Measurements from ENCODE around the gene CP.
"Not testable (repeated sequence)": the region's sequence is repeated elsewhere in the genome, so short reads cannot be mapped to it uniquely, and the experiment has no call there.

Gene CP

GRCh38 chr3:149221783-149222517, at the start of gene CP:
TSS of gene CP (minus strand) at chr3:149221829. CDS start at chr3:149221792, 37 bp downstream.
- no peak for DNase-seq

GRCh38 chr3:149270180-149270579, 48.6 kb upstream of the CP start:
- no peak for DNase-seq

- DNase-seq = no peak
Measured at GRCh38 chr3:149269687-149270086, 48.1 kb upstream of the CP start.

- no peak for DNase-seq
Measured at GRCh38 chr3:149267565-149267964, 45.9 kb upstream of the CP start.

- DNase-seq = no peak
Measured at GRCh38 chr3:149266736-149267135, 45.1 kb upstream of the CP start.

- no peak for DNase-seq
Measured at GRCh38 chr3:149263856-149264255, 42.2 kb upstream of the CP start.

GRCh38 chr3:149258714-149259113, 37.1 kb upstream of the CP start:
- DNase-seq = no peak

DNA sequence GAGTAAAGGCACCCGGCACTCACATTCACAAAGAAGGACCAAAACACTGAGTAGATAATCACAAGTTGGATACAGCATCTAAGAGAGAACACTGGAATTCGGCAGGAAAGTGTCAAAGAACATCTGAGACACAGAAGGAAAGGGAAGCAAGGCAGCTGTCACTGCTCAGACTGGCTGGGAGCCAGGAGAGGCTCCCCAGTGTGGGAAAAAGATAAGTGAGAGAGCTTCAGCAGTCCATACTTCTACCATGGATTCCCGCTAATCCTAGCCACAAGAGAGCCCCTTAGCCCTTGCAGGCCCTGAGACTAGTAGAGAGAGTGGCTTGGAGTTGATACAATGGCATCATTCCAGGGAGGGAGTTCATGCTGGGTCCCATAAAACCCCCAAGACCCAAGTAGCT, 36.7 kb upstream of the CP start:
- no peak for DNase-seq

DNA sequence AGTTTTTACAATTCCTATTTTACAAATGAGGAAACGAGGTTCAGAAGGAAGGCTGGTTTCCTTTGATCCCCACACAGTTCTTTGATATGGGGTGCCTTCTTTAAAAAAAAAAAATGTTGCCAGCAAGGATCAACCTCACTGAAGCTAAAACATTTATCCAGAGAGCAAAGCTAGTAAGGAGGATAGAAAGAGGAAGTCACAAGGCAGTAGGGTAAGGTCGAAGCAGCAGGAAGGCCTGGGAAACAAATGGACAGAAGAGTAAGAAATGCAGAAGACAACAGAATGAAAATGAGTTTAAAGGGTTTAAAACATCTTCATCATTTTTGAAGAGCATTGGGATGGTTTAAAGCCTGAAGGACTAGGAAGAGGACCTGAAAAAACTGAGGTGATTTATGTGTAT, 30.6 kb upstream of the CP start:
- DNase-seq = no peak

GRCh38 chr3:149251186-149251585, 29.6 kb upstream of the CP start:
- no peak for DNase-seq

DNA sequence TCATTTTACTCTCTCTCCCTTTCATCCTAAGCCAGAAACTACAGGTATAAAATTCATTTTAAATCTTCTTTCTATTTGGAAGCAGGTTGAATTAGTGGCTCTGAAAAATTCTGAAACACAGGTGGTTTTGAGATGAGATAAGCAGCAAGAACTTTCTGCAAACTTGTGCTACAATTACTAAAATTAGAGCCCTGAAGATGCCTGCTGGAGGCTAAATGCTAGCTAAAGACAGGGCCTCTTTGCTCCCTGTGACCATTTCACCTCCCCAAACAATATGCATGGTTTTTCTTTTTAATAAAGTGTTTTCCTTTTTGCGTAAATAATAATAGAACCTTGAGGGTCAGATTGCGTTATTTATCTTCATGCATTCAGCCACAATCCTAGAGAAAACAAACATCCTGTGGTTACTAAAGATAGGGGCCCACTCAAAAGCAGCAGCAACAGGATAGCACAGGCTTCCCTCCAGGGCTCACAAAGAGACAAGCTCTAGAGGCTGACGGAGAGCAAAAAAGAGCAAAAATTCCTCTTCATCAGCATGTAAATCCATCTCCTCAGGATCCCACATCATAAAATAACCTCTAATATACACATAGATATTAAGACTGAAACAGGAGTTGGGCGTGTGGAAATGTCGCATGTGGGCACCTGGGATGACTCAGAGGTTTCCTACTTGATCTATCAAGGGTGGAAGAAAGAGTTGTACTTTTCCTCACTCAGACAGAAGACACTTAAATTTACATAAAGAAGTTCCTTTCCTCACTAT, 26.5 kb upstream of the CP start:
- DNase-seq = no peak

DNA sequence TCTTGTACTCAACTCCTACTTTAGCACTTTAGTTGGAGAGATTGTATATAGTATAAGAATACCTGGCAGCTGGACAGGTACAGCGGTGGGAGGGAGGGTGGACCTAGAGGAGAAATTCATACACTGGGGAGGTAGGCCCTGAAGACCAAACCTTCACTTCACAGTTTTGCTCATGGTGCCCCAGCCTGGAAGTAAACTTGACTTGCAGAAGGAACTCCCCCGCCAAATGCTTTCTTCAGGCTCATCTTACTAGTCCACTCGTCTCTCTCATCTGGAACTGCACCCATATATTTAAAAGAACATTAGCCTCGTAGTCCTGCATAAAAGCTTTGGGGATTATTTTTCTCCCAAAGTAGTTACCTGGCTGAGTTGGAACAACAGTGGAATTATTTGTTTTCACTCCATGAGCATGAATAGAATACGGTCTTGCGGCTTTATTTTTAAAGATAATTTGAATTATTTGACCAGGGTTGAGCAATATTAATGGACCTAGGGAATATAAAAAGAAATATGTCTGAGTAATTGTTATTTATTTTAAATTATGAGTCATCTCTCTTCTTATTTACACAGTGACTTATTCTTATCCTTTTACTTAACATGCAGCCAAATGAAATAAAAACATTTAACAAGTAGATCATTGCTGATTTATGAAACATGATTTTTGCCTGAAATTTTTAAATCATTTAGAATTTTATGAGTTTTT, 25.5 kb upstream of the CP start:
- DNase-seq = no peak

DNA sequence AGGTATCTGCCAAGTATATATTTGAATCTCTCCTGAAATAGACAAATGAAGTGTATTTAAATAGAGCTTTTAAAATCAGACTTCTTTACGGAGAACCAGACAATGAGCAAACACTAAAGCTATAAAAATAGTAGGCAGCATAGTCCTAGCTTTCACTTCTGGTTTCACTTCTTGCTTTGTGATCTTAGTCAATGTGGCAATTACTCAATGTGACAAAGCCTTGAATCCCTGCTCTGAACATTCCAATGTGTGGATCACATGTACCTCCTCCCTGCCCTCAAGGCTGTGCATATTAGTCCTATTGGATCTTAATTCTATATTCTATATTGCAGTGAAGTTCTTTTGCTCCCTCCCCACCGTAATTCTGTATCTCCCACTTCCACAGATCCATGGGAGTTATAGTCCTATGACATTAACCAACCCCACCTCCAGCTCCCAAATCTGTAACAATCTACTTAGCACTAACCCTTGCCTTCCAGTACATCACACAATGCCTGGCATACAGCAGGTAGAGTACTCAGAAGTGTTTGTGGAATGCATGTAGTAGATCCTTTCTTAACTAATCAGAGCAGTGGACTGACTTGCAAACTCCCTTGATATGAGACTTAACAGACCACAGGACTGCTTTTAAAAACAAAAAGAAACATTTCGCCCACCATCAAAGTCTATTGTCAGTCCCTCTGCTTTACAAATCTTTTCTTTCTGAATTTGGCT, 24.3 kb upstream of the CP start:
- DNase-seq = no peak

GRCh38 chr3:149243540-149243939, 21.9 kb upstream of the CP start:
- DNase-seq = no peak

DNA sequence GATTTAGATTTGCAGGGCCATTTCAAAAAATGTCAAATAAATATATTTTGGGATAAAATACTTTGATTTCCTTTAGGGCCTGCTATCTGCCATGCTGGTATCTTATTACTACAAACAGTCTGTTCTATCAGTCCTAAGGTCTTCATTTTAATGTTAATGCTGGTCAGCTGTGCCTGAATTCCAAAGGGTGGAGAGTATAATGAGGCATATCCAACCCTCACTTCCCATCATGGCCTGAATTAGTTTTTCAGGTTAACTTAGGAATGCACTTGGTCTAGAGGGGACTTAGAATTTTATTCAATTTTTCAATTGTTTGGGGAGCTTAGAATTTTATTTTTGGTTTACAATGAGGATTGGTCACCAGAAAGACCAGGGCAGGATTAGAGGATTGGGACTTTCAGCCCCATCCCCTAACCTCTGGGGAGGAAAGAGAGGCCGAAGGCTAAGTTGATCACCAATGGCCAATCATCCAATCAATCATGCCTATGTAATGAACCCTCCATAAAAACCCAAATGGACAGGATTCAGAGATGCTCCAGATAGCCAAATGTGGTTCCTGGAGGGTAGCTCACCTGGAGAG, 17.8 kb upstream of the CP start:
- no peak for DNase-seq

GRCh38 chr3:149238268-149238667, 16.6 kb upstream of the CP start:
- DNase-seq = not testable (repeated sequence)

DNA sequence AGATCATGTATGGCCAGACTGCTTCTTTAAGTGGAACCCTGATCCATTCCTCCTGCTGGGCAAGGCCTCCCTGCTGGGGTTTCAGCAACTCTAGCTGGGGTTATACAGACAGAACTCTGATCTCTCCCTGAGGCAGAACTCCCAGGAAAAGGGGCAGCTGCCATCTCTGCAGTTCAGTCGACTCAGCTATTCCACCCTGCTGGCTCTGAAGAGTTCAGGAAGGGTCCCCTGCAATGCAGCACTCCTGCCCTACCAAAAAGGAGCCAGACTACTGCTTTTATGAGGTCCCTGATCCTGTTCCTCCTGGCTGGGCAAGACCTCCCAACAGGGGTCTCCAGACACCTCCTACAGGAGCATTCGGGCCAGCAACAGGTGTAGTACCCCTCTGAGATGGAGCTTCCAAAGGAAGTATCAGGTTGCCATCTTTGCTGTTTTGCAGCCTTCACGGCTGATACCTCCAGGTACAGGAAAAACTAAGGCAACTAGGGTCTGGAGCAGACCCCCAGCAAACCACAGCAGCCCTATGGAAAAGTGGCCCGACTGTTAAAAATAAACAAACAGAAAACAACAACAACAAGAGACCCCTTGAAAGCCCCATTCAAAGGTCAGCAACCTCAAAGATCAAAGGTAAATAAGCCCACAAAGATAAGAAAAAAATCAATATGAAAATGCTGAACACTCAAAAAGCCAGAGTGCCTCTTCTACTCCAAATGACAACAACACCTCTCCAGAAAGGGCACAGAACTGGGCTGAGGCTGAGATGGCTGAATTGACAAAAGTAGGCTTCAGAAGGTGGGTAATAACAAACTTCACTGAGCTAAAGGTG, 14.2 kb upstream of the CP start:
- no peak for DNase-seq

DNA sequence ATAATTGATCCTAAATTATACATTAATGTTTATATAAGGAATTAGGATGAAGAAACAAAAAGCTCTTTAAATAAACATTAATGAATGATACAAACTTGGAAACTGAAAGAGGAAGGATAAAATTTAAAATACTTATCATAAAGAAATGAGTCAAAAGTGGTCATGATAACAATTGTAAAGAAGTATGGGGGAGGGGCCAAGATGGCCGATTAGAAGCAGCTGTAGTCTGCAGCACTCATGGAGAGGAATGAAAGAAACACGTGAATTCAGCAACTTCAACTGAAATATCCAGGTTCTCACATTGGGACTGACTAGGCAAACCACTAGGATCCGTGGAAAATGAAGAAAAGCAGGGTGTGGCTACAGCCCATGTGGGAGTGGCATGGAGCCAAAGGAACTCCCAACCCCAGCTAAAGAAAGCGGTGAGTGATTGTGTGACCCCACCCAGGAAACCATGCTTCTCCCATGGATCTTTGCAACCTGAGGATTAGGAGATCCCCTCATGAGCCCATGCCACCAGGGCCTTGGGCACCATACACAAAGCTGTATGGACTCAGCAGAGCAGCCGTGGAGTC, 13.1 kb upstream of the CP start:
- no peak for DNase-seq

- no peak for DNase-seq
Measured at GRCh38 chr3:149233323-149233722, 11.7 kb upstream of the CP start.

DNA sequence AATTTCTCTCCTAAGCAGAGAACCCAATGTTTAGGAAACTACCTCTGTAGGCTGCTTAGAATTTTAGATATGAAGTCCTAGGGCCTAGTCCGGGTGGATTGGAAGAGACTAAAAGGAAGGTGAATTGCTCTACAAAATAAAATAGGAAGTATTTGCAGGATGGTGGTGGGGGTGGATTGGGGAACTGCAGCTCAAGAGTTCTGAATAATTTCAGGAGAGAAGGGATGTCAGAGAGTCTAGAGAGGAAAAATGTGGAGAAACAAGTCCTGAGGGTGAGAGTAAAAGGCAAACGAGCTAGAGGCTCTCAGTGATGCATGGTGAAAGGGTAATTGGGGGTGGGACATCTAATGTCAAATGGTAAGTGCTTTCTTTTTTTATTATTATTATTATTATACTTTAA, 10.2 kb upstream of the CP start:
- no peak for DNase-seq

DNA sequence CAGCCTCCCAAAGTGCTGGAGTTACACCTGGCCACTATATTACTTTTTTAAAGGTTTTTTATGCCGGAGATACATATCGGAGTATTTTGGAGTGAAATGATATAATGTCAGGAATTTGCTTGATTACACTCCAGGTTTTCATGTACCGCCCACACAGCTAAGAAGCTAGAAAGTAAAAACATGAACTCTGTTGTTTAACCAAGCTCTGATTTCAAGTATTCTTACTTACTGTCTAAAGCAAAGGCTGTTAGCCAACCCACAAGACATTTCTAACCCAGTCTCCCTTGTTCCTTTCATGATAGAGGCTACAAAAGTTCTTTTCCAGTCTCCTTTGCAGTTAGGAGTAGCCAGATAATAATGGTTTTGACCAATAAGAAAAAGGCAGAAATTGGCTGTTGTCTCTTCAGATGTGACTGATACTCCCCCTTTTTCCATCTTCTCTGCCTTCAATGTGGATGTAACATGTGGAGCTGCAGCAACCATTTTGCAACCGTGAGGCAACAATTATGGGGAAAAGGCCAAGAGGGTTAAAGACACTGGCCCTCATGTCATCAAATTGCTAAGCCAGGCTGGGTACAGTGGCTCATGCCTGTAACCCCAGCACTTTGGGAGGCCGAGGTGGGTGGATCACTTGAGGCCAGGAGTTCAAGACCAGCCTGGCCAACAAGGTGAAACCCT, 6.1 kb upstream of the CP start:
- DNase-seq = no peak
